SK-N-SH treated with all-trans-retinoic acid at 6 μM for 48 hours (cell line): Measurements from ENCODE around the gene ZFP42.

Experiments
- ARNTL ChIP-seq: fragments of 450-650 bp; formaldehyde crosslinking; IDR thresholded peaks from 2 replicates; pipeline ENCODE4 v1.5.0; 2020; ENCODE audit warnings: low read depth, mild to moderate bottlenecking, moderate library complexity, borderline replicate concordance
- CSDC2 ChIP-seq: fragments of 250-450 bp; sonication (Bioruptor Pico); IDR thresholded peaks from 2 replicates; pipeline ENCODE4 v1.5.0; 2020; ENCODE audit warnings: mild to moderate bottlenecking, moderate library complexity
- ESRRG ChIP-seq: fragments of 250-450 bp; sonication (Bioruptor Pico); IDR thresholded peaks from 2 replicates; pipeline ENCODE4 v1.6.1; 2021; ENCODE audit warnings: mild to moderate bottlenecking
- OSR1 ChIP-seq: fragments of 250-450 bp; sonication (Bioruptor Pico); IDR thresholded peaks from 2 replicates; pipeline ENCODE4 v1.8.0; 2022; ENCODE audit warnings: moderate library complexity, mild to moderate bottlenecking, inconsistent platforms
- PATZ1 ChIP-seq: fragments of 250-450 bp; sonication (Bioruptor Pico); IDR thresholded peaks from 2 replicates; pipeline ENCODE4 v1.8.0; 2020; ENCODE audit warnings: mild to moderate bottlenecking, moderate library complexity, borderline replicate concordance
- POU6F1 ChIP-seq: fragments of 250-450 bp; sonication (Bioruptor Pico); IDR thresholded peaks from 2 replicates; pipeline ENCODE4 v1.8.0; 2021; ENCODE audit warnings: low read depth, mild to moderate bottlenecking, moderate library complexity, borderline replicate concordance
- RARB ChIP-seq: fragments of 250-450 bp; sonication (Bioruptor Pico); IDR thresholded peaks from 2 replicates; pipeline ENCODE4 v1.8.0; 2021; ENCODE audit warnings: mild to moderate bottlenecking, moderate library complexity
- ZFP30 ChIP-seq: fragments of 450-650 bp; formaldehyde crosslinking; IDR thresholded peaks from 2 replicates; pipeline ENCODE4 v1.5.0; 2022; ENCODE audit warnings: mild to moderate bottlenecking, moderate library complexity

- TF ChIP-seq OSR1 (CRISPR knock-in tag) (no peak), CSDC2 (CRISPR knock-in tag) (no peak), ESRRG (CRISPR knock-in tag) (no peak), ARNTL (CRISPR knock-in tag) (no peak), PATZ1 (no peak), POU6F1 (CRISPR knock-in tag) (no peak), RARB (CRISPR knock-in tag) (no peak), ZFP30 (CRISPR knock-in tag) (no peak)
Measured at GRCh38 chr4:188029114-188029513, 33.5 kb downstream of the ZFP42 start.
